A549 treated with dexamethasone at 1 μM for 4 hours (cell line): Measurements from ENCODE around the gene CCDC102B. TPM values are rescaled to one million over a fixed set of nuclear protein-coding genes. Genes with fewer than 3 reads are reported as not detected.

ENCODE experiments used
- total RNA-seq: library from RNA; stranded (reverse); fragments of 200-300 nt; extraction: Qiagen RNA extraction; gene quantifications from 5 replicates; pipeline ENCODE4 v1.2.3, GENCODE V29; 2022

The CCDC102B gene
- total RNA-seq, result 0.20 to 0.64 TPM (median 0.47 TPM) in 5 replicates

DNA sequence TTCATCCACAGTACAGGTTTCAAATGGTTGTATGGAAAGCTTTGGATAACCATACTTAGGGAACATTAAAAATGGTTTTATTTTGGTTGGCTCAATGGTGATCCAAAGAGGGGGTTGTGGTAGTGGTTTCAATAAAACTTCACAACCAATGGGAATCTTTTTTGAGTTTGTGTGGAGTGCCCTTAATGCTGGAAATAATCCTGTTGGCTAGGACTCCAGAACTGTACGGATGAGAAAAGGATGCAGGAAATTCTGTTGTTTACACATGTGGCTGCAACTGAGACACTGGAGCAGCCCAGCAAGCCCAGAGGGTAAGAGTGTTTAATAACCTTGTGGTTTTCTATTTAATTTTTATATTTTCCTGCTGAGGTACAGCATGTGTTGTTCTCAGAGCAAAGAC lies at the start of gene CCDC102B:
Gene CCDC102B (plus strand): TSS at position 210 of the 400 bp plus-strand sequence. CDS start 38,684 bp downstream, outside the sequence.

Other genes with a start within 250 kb of the CCDC102B start
- gene TMX3, start 83.0 kb upstream of the CCDC102B start, total RNA-seq, result 15.5 to 25.7 TPM (median 19.1 TPM) in 5 replicates